PC-3 (cell line): Measurements from ENCODE around the gene ZSWIM7. TPM values are rescaled to one million over a fixed set of nuclear protein-coding genes. Genes with fewer than 3 reads are reported as not detected.

Experiments used
- ATAC-seq: fragments of 200-7000 bp; cut with Tn5 transposase; 2 replicates; pipeline ENCODE4 v1.9.1; 2020; ENCODE audit warnings: mild to moderate bottlenecking, moderate library complexity
- BruUV-seq: library from RNA; stranded (reverse); fragments of 400-500 nt; replicated peaks from 2 replicates; lab custom pipeline; 2021; lab: Mats Ljungman, UMichigan
- CTCF ChIA-PET: fragments of 300-600 bp; sonication (Branson Sonifier 250); formaldehyde crosslinking; loops from one replicate; lab custom pipeline; 2022; ENCODE audit warnings: antibody characterized with exemption; lab: Charles Lee
- POLR2A ChIA-PET: fragments of 300-600 bp; sonication (Branson Sonifier 250); formaldehyde crosslinking; loops from one replicate; lab custom pipeline; 2022; ENCODE audit warnings: antibody characterized with exemption; ENCODE audit not compliant: unreplicated experiment; lab: Charles Lee
- DNase-seq: peaks from one replicate; pipeline ENCODE4 v3.0.0-alpha.2; 2015
- H2AFZ ChIP-seq: fragments of 300-600 bp; sonication (generic); 2 replicates; pipeline ENCODE4 v1.6.0; 2016; ENCODE audit warnings: antibody characterized with exemption, low read length
- H3F3A ChIP-seq: fragments of 300-600 bp; sonication (generic); one replicate; pipeline ENCODE4 v1.6.0; 2017; ENCODE audit warnings: antibody characterized with exemption, low read length, control low read depth, mild to moderate bottlenecking; ENCODE audit not compliant: unreplicated experiment
- H3K27ac ChIP-seq: fragments of 300-600 bp; sonication (generic); 2 replicates; pipeline ENCODE4 v1.5.1; 2016; ENCODE audit warnings: mild to moderate bottlenecking, low read length
- H3K27me3 ChIP-seq: fragments of 300-600 bp; sonication (generic); 2 replicates; pipeline ENCODE4 v1.6.1; 2016; ENCODE audit warnings: low read length, mixed read lengths
- H3K36me3 ChIP-seq: fragments of 300-600 bp; sonication (generic); 2 replicates; pipeline ENCODE4 v1.6.1; 2016; ENCODE audit warnings: low read depth, mixed run types, low read length, mixed read lengths
- H3K4me1 ChIP-seq: fragments of 300-600 bp; sonication (generic); 2 replicates; pipeline ENCODE4 v1.5.1; 2016; ENCODE audit warnings: low read length; ENCODE audit not compliant: insufficient read depth
- H3K4me2 ChIP-seq: fragments of 300-600 bp; sonication (generic); 2 replicates; pipeline ENCODE4 v1.6.0; 2016; ENCODE audit warnings: low read length
- H3K4me3 ChIP-seq: fragments of 300-600 bp; sonication (generic); 2 replicates; pipeline ENCODE4 v1.5.1; 2016; ENCODE audit warnings: mild to moderate bottlenecking, low read length, mixed read lengths
- H3K79me2 ChIP-seq: fragments of 300-600 bp; sonication (generic); 2 replicates; pipeline ENCODE4 v1.6.1; 2017; ENCODE audit warnings: low read length, mixed read lengths
- H3K9ac ChIP-seq: fragments of 300-600 bp; sonication (generic); 2 replicates; pipeline ENCODE4 v1.6.0; 2016; ENCODE audit warnings: mild to moderate bottlenecking, low read length
- H3K9me2 ChIP-seq: fragments of 300-600 bp; sonication (generic); replicated peaks from 2 replicates; pipeline ENCODE4 v1.6.1; 2016; ENCODE audit warnings: mixed run types, low read length, mixed read lengths
- H3K9me3 ChIP-seq: fragments of 300-600 bp; sonication (generic); 2 replicates; pipeline ENCODE4 v1.6.1; 2016; ENCODE audit warnings: low read length, mixed read lengths
- H4K20me1 ChIP-seq: fragments of 300-600 bp; sonication (generic); 2 replicates; pipeline ENCODE4 v1.6.1; 2016; ENCODE audit warnings: low read length, mixed read lengths
- EZH2 ChIP-seq: fragments of 300-600 bp; sonication (generic); IDR thresholded peaks from one replicate; pipeline ENCODE4 v1.6.1; 2017; ENCODE audit warnings: antibody characterized with exemption, mild to moderate bottlenecking, low read length; ENCODE audit not compliant: unreplicated experiment
- EZH2phosphoT487 ChIP-seq: fragments of 300-600 bp; sonication (generic); IDR thresholded peaks from 2 replicates; pipeline ENCODE4 v1.6.1; 2018; ENCODE audit warnings: mild to moderate bottlenecking, antibody characterized with exemption, low read length, borderline replicate concordance
- intact Hi-C: fragments of 100-400 bp; cut with micrococcal nuclease; formaldehyde crosslinking; loops from 2 replicates; pipeline ENCODE4 v1.9.0; 2023
- total RNA-seq: library from RNA; depleted of rRNA; stranded (reverse); fragments of >200 nt; gene quantifications from 2 replicates; pipeline ENCODE4 v1.2.3, GENCODE V29; 2014
- TF ChIP-seq, protein P1 (sequence below): fragments of 300-600 bp; sonication (generic); conservative IDR thresholded peaks from 2 replicates; pipeline ENCODE4 v1.5.1; 2017; ENCODE audit warnings: antibody characterized with exemption, low read depth, mild to moderate bottlenecking, low read length

Gene ZSWIM7
- total RNA-seq, 1 experiment from 2014 or later: 97.6 TPM

DNA sequence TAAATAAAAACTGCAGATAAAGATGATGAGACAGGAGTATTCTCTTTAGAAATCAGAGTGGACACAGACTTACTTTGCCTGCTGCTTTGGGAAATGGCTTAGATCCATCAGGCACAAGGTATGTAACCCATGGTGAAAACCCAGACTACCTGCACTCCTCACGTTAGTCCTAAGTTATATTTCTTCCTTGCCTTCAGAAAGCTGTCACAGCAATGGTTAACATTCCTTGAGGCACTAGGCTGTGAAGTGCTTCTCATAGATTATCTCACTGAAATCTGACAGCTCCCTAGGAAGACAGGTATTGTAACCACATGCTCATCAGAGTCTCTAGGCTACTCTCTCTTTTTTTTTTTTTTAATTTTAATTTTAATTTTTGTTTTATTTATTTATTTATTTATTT is 20.9 kb downstream of the ZSWIM7 start:
- Histone ChIP-seq H3F3A (no peaks in the 10 kb centered on the region), H3K36me3 (peaks cover 47% of the 10 kb centered on the region), H3K27ac (no peak overlapping the region), H3K9me3 (no peaks in the 10 kb centered on the region), H3K9ac (no peak overlapping the region), H3K79me2 (peaks cover 45% of the 10 kb centered on the region), H3K4me1 (peaks cover 16% of the 10 kb centered on the region), H3K9me2 (no peaks in the 10 kb centered on the region), H3K4me3 (no peak overlapping the region), H3K4me2 (no peak overlapping the region), H4K20me1 (no peaks in the 10 kb centered on the region), H3K27me3 (no peaks in the 10 kb centered on the region), H2AFZ (no peak overlapping the region)
- ATAC-seq (no peak), DNase-seq (no peak)
- no peak for TF ChIP-seq EZH2phosphoT487
- intact Hi-C loops: no loop called here
- ChIA-PET POLR2A (no interaction called here), CTCF (no interaction called here)
- no TSS peak for BruUV-seq

DNA sequence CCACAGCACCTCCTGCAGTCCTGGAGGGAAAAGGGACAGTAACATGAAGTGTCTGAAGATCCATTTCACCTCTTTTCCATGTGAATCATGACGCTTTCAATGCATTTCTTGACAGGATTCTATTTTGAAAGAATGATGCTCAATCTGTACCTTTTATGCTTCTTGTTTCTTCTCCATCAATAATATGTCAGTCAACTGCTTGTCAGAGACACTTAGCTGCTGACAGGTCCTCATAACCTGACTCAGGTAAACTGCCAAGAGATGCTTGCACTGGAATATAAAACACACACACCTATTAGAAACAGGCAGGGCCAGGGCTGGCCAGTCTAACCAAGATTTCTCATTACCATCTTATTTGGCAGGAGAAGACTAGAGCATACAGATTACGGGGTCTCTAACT is 21.6 kb downstream of the ZSWIM7 start:
- H4K20me1 ChIP-seq: no peaks in the 10 kb centered on the region
- no peak overlapping the region for H3K27ac ChIP-seq
- DNase-seq: peak; percentile 23
- no peaks in the 10 kb centered on the region for H3F3A ChIP-seq
- no peak overlapping the region for H3K4me2 ChIP-seq
- TF ChIP-seq, protein P1, sequence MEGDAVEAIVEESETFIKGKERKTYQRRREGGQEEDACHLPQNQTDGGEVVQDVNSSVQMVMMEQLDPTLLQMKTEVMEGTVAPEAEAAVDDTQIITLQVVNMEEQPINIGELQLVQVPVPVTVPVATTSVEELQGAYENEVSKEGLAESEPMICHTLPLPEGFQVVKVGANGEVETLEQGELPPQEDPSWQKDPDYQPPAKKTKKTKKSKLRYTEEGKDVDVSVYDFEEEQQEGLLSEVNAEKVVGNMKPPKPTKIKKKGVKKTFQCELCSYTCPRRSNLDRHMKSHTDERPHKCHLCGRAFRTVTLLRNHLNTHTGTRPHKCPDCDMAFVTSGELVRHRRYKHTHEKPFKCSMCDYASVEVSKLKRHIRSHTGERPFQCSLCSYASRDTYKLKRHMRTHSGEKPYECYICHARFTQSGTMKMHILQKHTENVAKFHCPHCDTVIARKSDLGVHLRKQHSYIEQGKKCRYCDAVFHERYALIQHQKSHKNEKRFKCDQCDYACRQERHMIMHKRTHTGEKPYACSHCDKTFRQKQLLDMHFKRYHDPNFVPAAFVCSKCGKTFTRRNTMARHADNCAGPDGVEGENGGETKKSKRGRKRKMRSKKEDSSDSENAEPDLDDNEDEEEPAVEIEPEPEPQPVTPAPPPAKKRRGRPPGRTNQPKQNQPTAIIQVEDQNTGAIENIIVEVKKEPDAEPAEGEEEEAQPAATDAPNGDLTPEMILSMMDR: peak; percentile 46
- TF ChIP-seq EZH2: no peak
- no peaks in the 10 kb centered on the region for H3K9me3 ChIP-seq
- no peaks in the 10 kb centered on the region for H3K27me3 ChIP-seq
- POLR2A ChIA-PET: no interaction called here
- no peaks in the 10 kb centered on the region for H3K9me2 ChIP-seq
- peaks cover 42% of the 10 kb centered on the region for H3K36me3 ChIP-seq
- no peak overlapping the region for H3K4me3 ChIP-seq
- CTCF ChIA-PET: no interaction called here
- peaks cover 53% of the 10 kb centered on the region for H3K79me2 ChIP-seq
- H2AFZ ChIP-seq: no peak overlapping the region
- intact Hi-C loops: no loop called here
- BruUV-seq: no TSS peak
- peaks cover 21% of the 10 kb centered on the region for H3K4me1 ChIP-seq
- ATAC-seq: no peak
- no peak overlapping the region for H3K9ac ChIP-seq

DNA sequence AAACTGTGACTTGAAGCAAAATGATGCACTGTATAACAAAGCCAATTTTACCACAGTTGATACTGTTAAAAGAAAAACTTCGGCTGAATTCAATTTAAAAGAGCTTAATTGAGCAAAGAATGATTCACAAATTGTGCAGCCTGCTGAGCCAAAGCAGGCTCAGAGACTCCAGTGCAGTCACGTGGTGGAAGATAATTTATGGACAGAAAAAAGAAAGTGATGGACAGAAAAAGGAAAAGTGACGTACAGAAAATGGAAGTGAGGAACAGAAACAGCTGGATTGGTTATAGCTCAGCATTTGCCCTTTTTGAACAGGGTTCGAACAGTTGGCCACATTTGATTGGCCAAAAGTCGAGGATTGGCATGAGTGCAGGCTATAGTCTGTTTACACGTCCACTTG is 25.7 kb downstream of the ZSWIM7 start:
- TF ChIP-seq, protein P1: no peak
- TF ChIP-seq EZH2phosphoT487 (no peak), EZH2 (no peak)
- H3K9me2 ChIP-seq: no peaks in the 10 kb centered on the region
- H3K9me3 ChIP-seq: no peaks in the 10 kb centered on the region
- no peak overlapping the region for H3K4me3 ChIP-seq
- peaks cover 51% of the 10 kb centered on the region for H3K36me3 ChIP-seq
- POLR2A ChIA-PET: no interaction called here
- H3K79me2 ChIP-seq: peaks cover 79% of the 10 kb centered on the region
- intact Hi-C loops: no loop called here
- CTCF ChIA-PET: no interaction called here
- BruUV-seq: no TSS peak
- ATAC-seq (no peak), DNase-seq (no peak)
- H3K4me1 ChIP-seq: peaks cover 18% of the 10 kb centered on the region
- no peak overlapping the region for H2AFZ ChIP-seq
- H3K4me2 ChIP-seq: no peak overlapping the region
- no peaks in the 10 kb centered on the region for H4K20me1 ChIP-seq
- no peak overlapping the region for H3K9ac ChIP-seq
- H3K27ac ChIP-seq: no peak overlapping the region
- H3F3A ChIP-seq: no peaks in the 10 kb centered on the region
- H3K27me3 ChIP-seq: no peaks in the 10 kb centered on the region
